HepG2 (cell line): ENCODE data around the gene ELAVL3. TPM values are rescaled to one million over a fixed set of nuclear protein-coding genes. Genes with fewer than 3 reads are reported as not detected.

Experiments
- CEBPB ChIP-seq: IDR thresholded peaks from 2 replicates; pipeline ENCODE4 v1.6.1; 2011; ENCODE audit warnings: low read depth, low read length, improper control_type of control experiment, borderline replicate concordance
- DMAP1 ChIP-seq: IDR thresholded peaks from 2 replicates; pipeline ENCODE4 v1.6.1; 2016
- FOXO1 ChIP-seq: sonication (generic); formaldehyde crosslinking; IDR thresholded peaks from 2 replicates; pipeline ENCODE4 v1.4.0; 2020; ENCODE audit warnings: missing genetic modification reagents
- HNF1B ChIP-seq: sonication (generic); formaldehyde crosslinking; IDR thresholded peaks from 2 replicates; pipeline ENCODE4 v1.5.1; 2020; ENCODE audit warnings: mild to moderate bottlenecking, moderate library complexity, missing genetic modification reagents
- KMT2A ChIP-seq: sonication (generic); formaldehyde crosslinking; IDR thresholded peaks from 2 replicates; pipeline ENCODE4 v1.4.0; 2020; ENCODE audit warnings: missing genetic modification reagents
- NBN ChIP-seq: fragments of 450-650 bp; conservative IDR thresholded peaks from 2 replicates; pipeline ENCODE4 v1.6.1; 2017
- NFE2L2 ChIP-seq: fragments of 150-350 bp; IDR thresholded peaks from 2 replicates; pipeline ENCODE4 v1.6.1; 2014; ENCODE audit warnings: low read length
- PHF5A ChIP-seq: IDR thresholded peaks from one replicate; pipeline ENCODE4 v1.6.1; 2018; ENCODE audit warnings: low read depth, missing genetic modification reagents; ENCODE audit not compliant: unreplicated experiment
- RERE ChIP-seq: IDR thresholded peaks from 2 replicates; pipeline ENCODE4 v1.6.1; 2016; ENCODE audit warnings: low read depth, missing genetic modification reagents, missing compliant biosample characterization
- TFDP2 ChIP-seq: sonication (generic); formaldehyde crosslinking; IDR thresholded peaks from 2 replicates; pipeline ENCODE4 v1.4.0; 2020; ENCODE audit warnings: missing genetic modification reagents
- UBTF ChIP-seq: sonication (generic); formaldehyde crosslinking; IDR thresholded peaks from 2 replicates; pipeline ENCODE4 v1.4.0; 2020; ENCODE audit warnings: mild to moderate bottlenecking, missing genetic modification reagents
- ZFAT ChIP-seq: sonication (generic); formaldehyde crosslinking; conservative IDR thresholded peaks from 2 replicates; pipeline ENCODE4 v1.8.1; 2023; ENCODE audit warnings: missing genetic modification reagents, inconsistent platforms
- ZNF180 ChIP-seq: sonication (generic); formaldehyde crosslinking; IDR thresholded peaks from 2 replicates; pipeline ENCODE4 v1.4.0; 2020; ENCODE audit warnings: low read depth, missing genetic modification reagents, borderline replicate concordance
- ZNF24 ChIP-seq: fragments of 450-650 bp; IDR thresholded peaks from 2 replicates; pipeline ENCODE4 v1.6.1; 2017; ENCODE audit warnings: antibody characterized with exemption, mild to moderate bottlenecking
- ZNF431 ChIP-seq: sonication (generic); formaldehyde crosslinking; IDR thresholded peaks from 2 replicates; pipeline ENCODE4 v1.9.0; 2022; ENCODE audit warnings: missing genetic modification reagents, low read depth, mild to moderate bottlenecking, borderline replicate concordance
- ZNF557 ChIP-seq: sonication (generic); formaldehyde crosslinking; IDR thresholded peaks from 2 replicates; pipeline ENCODE4 v1.4.0; 2020; ENCODE audit warnings: missing genetic modification reagents
- ZNF567 ChIP-seq: sonication (generic); formaldehyde crosslinking; IDR thresholded peaks from 2 replicates; pipeline ENCODE4 v1.8.1; 2023; ENCODE audit warnings: mild to moderate bottlenecking, missing genetic modification reagents, borderline replicate concordance
- ZNF580 ChIP-seq: IDR thresholded peaks from 2 replicates; pipeline ENCODE4 v1.6.1; 2016; ENCODE audit warnings: low read depth, borderline replicate concordance
- ZNF7 ChIP-seq: IDR thresholded peaks from 2 replicates; pipeline ENCODE4 v1.6.1; 2016; ENCODE audit warnings: missing biosample characterization, missing genetic modification reagents
- polyA plus RNA-seq, 8 experiments: library from polyadenylated mRNA; depleted of rRNA in 3 of 8; stranded (reverse) in 7 of 8; unstranded in 1 of 8; fragments of >200 nt; fragmentation: Illumina TruSeq in 4 of 8; extraction: Trizol in 4 of 8; gene quantifications; 2 replicates each; pipeline versions ENCODE4 v1.2.1 to v1.2.3, GENCODE V29; 2011 to 2016; ENCODE audit warnings: low read depth in 4 of 8, missing spikeins in 1 of 8, mixed read lengths in 1 of 8; ENCODE audit not compliant: insufficient read depth in 1 of 8
- total RNA-seq, 5 experiments: library from RNA; depleted of rRNA; stranded (reverse); fragments of >200 nt; fragmentation: Illumina TruSeq; extraction: Trizol; gene quantifications; 2 replicates each; pipeline ENCODE4 v1.2.3, GENCODE V29; 2016; ENCODE audit warnings: low read depth in 1 of 5

The ELAVL3 gene
- total and polyA plus RNA-seq, 2 of the 13 experiments (the other 11 are each of a cell fraction or from before 2014, with no cell fraction given), result 0.03 TPM; not detected in 1

- no peak for TF ChIP-seq RERE (CRISPR knock-in tag)
- TF ChIP-seq ZNF180 (CRISPR knock-in tag), result no peak
- TF ChIP-seq HNF1B, result peak; percentile 70
- TF ChIP-seq NFE2L2, result no peak
- no peak for TF ChIP-seq NBN
- TF ChIP-seq ZNF567, result 0 out of 2 replicates have a peak, but pooled peaks have one; percentile 84
- no peak; the same call in 1 of the 2 replicates for TF ChIP-seq FOXO1 (CRISPR knock-in tag)
- TF ChIP-seq ZNF7, result no peak
- peak; percentile 20; the same call in 1 of the 2 replicates for TF ChIP-seq KMT2A (CRISPR knock-in tag)
- TF ChIP-seq ZNF557 (CRISPR knock-in tag), result no peak
- peak; percentile 73 for TF ChIP-seq UBTF (CRISPR knock-in tag)
- peak; percentile 78 for TF ChIP-seq CEBPB
- peak; percentile 29; the same call in 1 of the 2 replicates for TF ChIP-seq ZNF431 (CRISPR knock-in tag)
- TF ChIP-seq DMAP1, result peak; percentile 87; the same call in 1 of the 2 replicates
- 0 out of 2 replicates have a peak, but pooled peaks have one; percentile 76 for TF ChIP-seq ZNF580 (CRISPR knock-in tag)
- TF ChIP-seq PHF5A (CRISPR knock-in tag), result no peak
- peak; percentile 63; the same call in 1 of the 2 replicates for TF ChIP-seq TFDP2 (CRISPR knock-in tag)
- TF ChIP-seq ZFAT (CRISPR knock-in tag), result 0 out of 2 replicates have a peak, but pooled peaks have one; percentile 18
- no peak for TF ChIP-seq ZNF24
Observed at GRCh38 chr19:11528551-11529341, 47.9 kb upstream of the ELAVL3 start, which contains the start of gene ECSIT (continued).
